Breast epithelium (tissue), 4 donors: ENCODE measurements around the gene NECAP2. TPM values are rescaled to one million over a fixed set of nuclear protein-coding genes. Genes with fewer than 3 reads are reported as not detected.
"Not testable (repeated sequence)": the region's sequence is repeated elsewhere in the genome, so short reads cannot be mapped to it uniquely, and the experiment has no call there.

Experiments used
- DNase-seq, 2 donors: peaks; one replicate each; pipeline ENCODE4 v3.0.0-alpha.2; 2019; ENCODE audit warnings: low spot score in 2 of 2
- H3K27ac ChIP-seq, 2 donors: fragments of 200-600 bp; sonication (generic) in 1 of 2; one replicate each; pipeline ENCODE4 v1.5.1; 2016 to 2019; ENCODE audit warnings: mild to moderate bottlenecking in 1 of 2
- H3K27me3 ChIP-seq, 2 donors: fragments of 200-600 bp; sonication (generic) in 1 of 2; one replicate each; pipeline versions ENCODE4 v1.5.1 to v1.6.0; 2017 to 2019; ENCODE audit warnings: control low read depth in 1 of 2, mild to moderate bottlenecking in 1 of 2
- H3K36me3 ChIP-seq: fragments of 200-600 bp; one replicate; pipeline ENCODE4 v1.5.1; 2019
- H3K4me1 ChIP-seq, 2 donors: fragments of 200-600 bp; sonication (generic); one replicate each; pipeline ENCODE4 v1.5.1; 2016 to 2019; ENCODE audit warnings: control low read depth in 1 of 2
- H3K4me3 ChIP-seq, 3 donors: fragments of 200-600 bp; sonication (generic); 1 replicate in 2 of 3; 2 replicates in 1 of 3; pipeline ENCODE4 v1.5.1; 2016 to 2019; ENCODE audit warnings: mild to moderate bottlenecking in 3 of 3, moderate library complexity in 2 of 3
- H3K9me3 ChIP-seq, 2 donors: fragments of 200-600 bp; sonication (generic) in 1 of 2; one replicate each; pipeline ENCODE4 v1.5.1; 2016 to 2019; ENCODE audit warnings: control low read depth in 1 of 2
- POLR2A ChIP-seq: fragments of 450-650 bp; IDR thresholded peaks from one replicate; pipeline ENCODE4 v1.6.1; 2016; ENCODE audit warnings: antibody characterized with exemption, mild to moderate bottlenecking, moderate library complexity
- POLR2AphosphoS5 ChIP-seq, 3 donors: sonication (generic); formaldehyde crosslinking; IDR thresholded peaks; one replicate each; pipeline ENCODE4 v1.6.1; 2017; ENCODE audit warnings: antibody characterized with exemption in 3 of 3
- intact Hi-C: fragments of 100-400 bp; cut with DNase I; formaldehyde crosslinking; loops from one replicate; pipeline ENCODE4 v1.15.1; 2023; ENCODE audit warnings: low total_unique reads
- total RNA-seq, 3 donors: library from RNA; depleted of rRNA; stranded (reverse); fragments of >200 nt; gene quantifications; one replicate each; pipeline ENCODE4 v1.1.0, GENCODE V29; 2016
- TF ChIP-seq, protein P1 (sequence below), 3 donors: fragments of 450-650 bp; IDR thresholded peaks; one replicate each; pipeline ENCODE4 v1.5.1; 2016 to 2017; ENCODE audit warnings: antibody characterized with exemption in 3 of 3, mild to moderate bottlenecking in 3 of 3, moderate library complexity in 3 of 3

NECAP2 gene
- total RNA-seq, 3 donors from 2014 or later, result 61.2 to 64.0 (median 62.9) TPM

DNA sequence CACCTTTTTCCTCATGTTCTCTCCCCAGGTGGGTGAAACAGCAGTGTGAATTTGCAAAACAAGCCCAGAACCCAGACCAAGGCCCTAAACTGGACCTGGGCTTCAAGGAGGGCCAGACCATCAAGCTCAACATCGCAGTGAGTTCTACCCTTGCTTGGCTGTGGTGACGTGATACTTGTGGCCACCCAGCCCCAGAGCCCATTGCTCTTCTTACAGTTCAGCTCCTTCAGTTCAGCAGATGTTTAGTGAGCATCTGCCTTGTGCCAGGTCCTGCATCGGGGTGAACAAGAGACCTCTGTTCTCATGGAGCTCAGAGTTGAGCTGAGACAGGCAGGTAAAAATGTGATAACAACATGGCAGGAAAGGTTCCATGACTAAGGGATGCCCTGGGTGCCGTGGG, 8.5 kb downstream of the NECAP2 start:
- peaks cover 9% of the 10 kb centered on the region for H3K36me3 ChIP-seq
- no peak for DNase-seq
- intact Hi-C loops, result no loop called here

GRCh38 chr1:16449666-16450065, 9.1 kb downstream of the NECAP2 start:
- H3K4me1 ChIP-seq, result no peaks in the 10 kb centered on the region
- no peaks in the 10 kb centered on the region for H3K9me3 ChIP-seq
- DNase-seq, result no peak
- TF ChIP-seq, protein P1, sequence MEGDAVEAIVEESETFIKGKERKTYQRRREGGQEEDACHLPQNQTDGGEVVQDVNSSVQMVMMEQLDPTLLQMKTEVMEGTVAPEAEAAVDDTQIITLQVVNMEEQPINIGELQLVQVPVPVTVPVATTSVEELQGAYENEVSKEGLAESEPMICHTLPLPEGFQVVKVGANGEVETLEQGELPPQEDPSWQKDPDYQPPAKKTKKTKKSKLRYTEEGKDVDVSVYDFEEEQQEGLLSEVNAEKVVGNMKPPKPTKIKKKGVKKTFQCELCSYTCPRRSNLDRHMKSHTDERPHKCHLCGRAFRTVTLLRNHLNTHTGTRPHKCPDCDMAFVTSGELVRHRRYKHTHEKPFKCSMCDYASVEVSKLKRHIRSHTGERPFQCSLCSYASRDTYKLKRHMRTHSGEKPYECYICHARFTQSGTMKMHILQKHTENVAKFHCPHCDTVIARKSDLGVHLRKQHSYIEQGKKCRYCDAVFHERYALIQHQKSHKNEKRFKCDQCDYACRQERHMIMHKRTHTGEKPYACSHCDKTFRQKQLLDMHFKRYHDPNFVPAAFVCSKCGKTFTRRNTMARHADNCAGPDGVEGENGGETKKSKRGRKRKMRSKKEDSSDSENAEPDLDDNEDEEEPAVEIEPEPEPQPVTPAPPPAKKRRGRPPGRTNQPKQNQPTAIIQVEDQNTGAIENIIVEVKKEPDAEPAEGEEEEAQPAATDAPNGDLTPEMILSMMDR (IDR thresholded peaks at IDR 0.05), result no peak
- H3K27me3 ChIP-seq, result no peaks in the 10 kb centered on the region
- no peak overlapping the region for H3K4me3 ChIP-seq
- no peak overlapping the region for H3K27ac ChIP-seq
- peaks cover 9% of the 10 kb centered on the region for H3K36me3 ChIP-seq
- intact Hi-C loops, result no loop called here

More for the DNA sequence above, 8.5 kb downstream of the NECAP2 start:
- H3K4me1 ChIP-seq, result no peaks in the 10 kb centered on the region
- no peaks in the 10 kb centered on the region for H3K9me3 ChIP-seq
- H3K27me3 ChIP-seq, result no peaks in the 10 kb centered on the region
- TF ChIP-seq POLR2AphosphoS5 (IDR thresholded peaks at IDR 0.05), result no peak
- TF ChIP-seq POLR2A, result no peak
- TF ChIP-seq, protein P1 (IDR thresholded peaks at IDR 0.05), result no peak
- no peak overlapping the region for H3K27ac ChIP-seq
- no peak overlapping the region for H3K4me3 ChIP-seq

- intact Hi-C loops, result no loop called here
- Histone ChIP-seq H3K27me3 (no peaks in the 10 kb centered on the region), H3K4me1 (no peaks in the 10 kb centered on the region), H3K4me3 (no peak overlapping the region), H3K9me3 (no peaks in the 10 kb centered on the region), H3K36me3 (peaks cover 9% of the 10 kb centered on the region), H3K27ac (no peak overlapping the region)
- TF ChIP-seq POLR2A (no peak), POLR2AphosphoS5 (IDR thresholded peaks at IDR 0.05) (no peak)
- TF ChIP-seq, protein P1 (IDR thresholded peaks at IDR 0.05), result no peak
- DNase-seq, result no peak
These were observed 10.4 kb downstream of the NECAP2 start for GRCh38 chr1:16450863-16451481.

DNA sequence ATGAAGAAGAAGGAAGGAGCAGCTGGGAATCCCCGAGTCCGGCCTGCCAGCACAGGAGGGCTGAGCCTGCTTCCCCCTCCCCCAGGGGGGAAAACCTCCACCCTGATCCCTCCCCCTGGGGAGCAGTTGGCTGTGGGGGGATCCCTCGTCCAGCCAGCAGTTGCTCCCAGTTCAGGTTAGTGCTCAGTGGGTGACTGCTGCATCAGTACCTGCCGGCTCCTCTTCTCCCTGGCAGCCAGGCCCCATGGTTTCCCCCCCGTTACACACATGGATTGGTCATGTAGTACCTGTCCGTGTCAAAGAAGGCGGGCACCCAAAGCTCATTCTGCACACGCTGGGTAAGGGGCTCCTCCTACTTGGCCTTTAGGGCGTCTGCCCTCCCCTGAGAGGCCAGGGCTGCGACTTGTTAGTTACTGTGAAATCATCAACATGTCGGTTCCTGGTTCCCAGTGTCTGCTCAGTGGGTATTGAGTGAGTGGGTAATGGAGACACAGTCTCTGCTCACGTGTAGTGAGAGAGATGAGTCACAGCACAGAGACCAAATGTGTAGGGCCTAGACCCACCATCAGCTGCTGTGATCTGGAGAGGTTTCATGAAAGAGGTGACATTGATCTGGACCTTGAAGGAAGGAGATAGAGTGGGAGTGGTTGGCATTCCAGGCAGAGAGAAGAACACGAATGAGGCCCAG, 11.5 kb downstream of the NECAP2 start:
- TF ChIP-seq POLR2AphosphoS5 (IDR thresholded peaks at IDR 0.05), result no peak
- TF ChIP-seq POLR2A, result no peak
- TF ChIP-seq, protein P1 (IDR thresholded peaks at IDR 0.05), result no peak
- intact Hi-C loops, result no loop called here
- no peak for DNase-seq
- no peak overlapping the region for H3K4me3 ChIP-seq
- H3K27ac ChIP-seq, result no peak overlapping the region
- H3K27me3 ChIP-seq, result no peaks in the 10 kb centered on the region
- no peaks in the 10 kb centered on the region for H3K4me1 ChIP-seq
- H3K9me3 ChIP-seq, result no peaks in the 10 kb centered on the region
- peaks cover 9% of the 10 kb centered on the region for H3K36me3 ChIP-seq

- H3K36me3 ChIP-seq, H3K27me3 ChIP-seq, H3K27ac ChIP-seq, H3K9me3 ChIP-seq, intact Hi-C loops, DNase-seq, H3K4me3 ChIP-seq, H3K4me1 ChIP-seq: not testable (repeated sequence)
These were observed 14.4 kb downstream of the NECAP2 start for GRCh38 chr1:16454909-16455308.

DNA sequence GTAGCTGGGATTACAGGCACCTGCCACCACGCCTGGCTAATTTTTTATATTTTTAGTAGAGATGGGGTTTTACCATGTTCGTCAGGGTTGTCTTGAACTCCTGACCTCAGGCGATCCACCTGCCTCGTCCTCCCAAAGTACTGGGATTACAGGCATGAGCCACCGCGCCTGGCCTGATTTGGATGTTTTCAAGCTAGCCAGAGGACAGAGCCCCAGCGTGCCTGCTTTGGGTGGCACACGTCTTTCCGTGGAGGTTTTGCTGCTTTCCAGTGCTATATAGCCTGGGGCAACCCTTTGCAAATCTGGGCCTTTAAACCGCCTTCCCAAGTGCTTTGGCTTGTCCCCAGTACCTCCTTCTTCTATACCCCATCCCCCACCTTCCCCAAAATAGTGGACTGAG, 15.6 kb downstream of the NECAP2 start:
- H3K36me3 ChIP-seq, H3K27me3 ChIP-seq, H3K27ac ChIP-seq, intact Hi-C loops, DNase-seq, H3K9me3 ChIP-seq, H3K4me3 ChIP-seq, H3K4me1 ChIP-seq: not testable (repeated sequence)
